T-helper 2 cell (primary cell): ENCODE measurements around the gene STX19.
A peak's percentile ranks its signal among the peaks of the same experiment; 100 is the strongest.
"Not testable (repeated sequence)": the region's sequence is repeated elsewhere in the genome, so short reads cannot be mapped to it uniquely, and the experiment has no call there.

Source experiments
- DNase-seq, 5 experiments: peaks; one replicate each; pipeline versions ENCODE4 v3.0.0 to v3.0.0-alpha.2; 2012 to 2022
- total RNA-seq, 2 donors: gene quantifications; one replicate each; lab custom pipeline; 2026; lab: John Stamatoyannopoulos, UW

Gene STX19, protein sequence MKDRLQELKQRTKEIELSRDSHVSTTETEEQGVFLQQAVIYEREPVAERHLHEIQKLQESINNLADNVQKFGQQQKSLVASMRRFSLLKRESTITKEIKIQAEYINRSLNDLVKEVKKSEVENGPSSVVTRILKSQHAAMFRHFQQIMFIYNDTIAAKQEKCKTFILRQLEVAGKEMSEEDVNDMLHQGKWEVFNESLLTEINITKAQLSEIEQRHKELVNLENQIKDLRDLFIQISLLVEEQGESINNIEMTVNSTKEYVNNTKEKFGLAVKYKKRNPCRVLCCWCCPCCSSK
- total RNA-seq, result 0 reads per million in 2 donors

DNA sequence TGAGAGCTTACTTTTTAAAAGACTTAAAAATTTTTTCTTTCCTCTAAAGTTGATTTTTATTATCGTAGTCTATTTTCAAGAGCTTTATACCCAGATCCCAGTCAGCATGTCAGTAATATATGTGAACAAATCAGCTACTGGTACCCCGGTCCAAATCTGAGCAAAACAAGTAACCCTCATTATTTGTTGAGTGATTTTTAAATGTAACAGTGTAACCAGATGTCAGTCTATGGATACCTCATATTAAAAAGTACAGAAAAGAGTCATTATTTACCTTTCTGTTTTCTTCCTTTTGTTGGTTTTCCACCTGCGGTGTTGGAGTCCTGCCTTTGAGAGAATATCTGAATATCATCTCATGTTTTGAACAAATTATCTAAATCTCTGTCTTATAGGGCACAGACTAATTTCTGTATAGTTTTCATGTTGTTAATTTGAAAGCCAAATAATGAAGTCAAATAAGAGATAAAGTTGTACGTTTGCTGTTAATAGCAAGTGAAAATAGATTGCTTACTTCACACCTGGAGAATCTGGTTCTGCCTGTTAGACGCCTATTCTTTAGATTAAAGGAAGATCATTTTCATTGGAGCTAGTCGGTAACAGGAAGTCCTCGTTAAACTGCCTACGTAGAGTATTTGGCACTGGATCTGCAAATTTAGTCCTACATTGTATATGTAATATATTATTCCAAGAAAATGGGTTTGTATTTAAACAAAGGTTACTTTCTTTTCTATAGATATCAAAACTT lies at the start of gene STX19:
STX19 (minus strand) TSS at position 505 of the 745 bp plus-strand sequence. CDS start 13,328 bp downstream, outside the sequence.
- no peak for DNase-seq

DNA sequence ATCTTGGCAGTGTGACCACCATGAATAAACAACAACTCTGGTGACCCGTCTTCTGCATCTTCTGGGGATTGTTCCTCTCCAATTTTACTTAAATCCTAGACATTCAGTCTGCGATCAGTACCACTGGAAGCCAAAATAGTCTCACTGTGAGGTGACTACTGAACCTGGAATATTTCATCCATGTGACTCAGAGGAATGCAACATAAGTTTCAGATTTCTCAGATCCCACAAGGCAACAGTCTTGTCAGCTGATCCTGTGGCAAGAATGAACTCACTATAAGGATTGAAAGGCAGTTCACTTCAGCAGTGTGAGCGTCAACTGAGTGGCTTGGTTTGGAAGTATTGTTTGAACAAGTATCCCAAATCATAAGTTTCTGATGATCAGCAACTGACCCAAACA lies 47.7 kb upstream of the STX19 start:
- no peak for DNase-seq

DNA sequence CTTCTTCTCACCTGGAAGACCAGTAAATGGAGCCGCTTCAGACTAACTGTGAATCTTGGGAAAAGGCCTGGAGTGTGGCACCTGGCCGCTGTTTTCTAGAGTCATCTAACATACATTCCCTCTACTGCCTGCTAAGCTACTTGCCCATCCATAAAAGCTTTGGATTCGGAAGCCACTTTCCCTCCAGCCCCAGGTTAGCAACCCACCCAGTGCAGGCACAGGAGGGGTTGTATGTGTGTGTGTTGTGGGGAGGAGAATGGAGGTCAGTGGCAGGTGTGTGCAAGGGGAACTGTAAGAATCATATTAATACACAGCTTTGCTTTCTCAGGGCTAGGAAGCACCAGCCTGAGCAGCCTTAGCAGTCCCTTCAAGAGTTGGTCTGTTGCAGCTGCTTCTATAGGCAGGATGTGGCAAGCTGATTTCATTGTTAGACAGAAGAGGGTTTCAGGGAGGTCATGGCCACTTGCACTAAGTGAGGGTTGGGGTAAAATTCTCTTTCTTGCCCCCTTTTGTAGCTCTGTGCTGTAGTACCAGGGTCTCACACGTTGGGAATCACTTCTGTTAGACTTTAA lies 43.4 kb upstream of the STX19 start:
- peak in 1 of 5 experiments; percentile 84 for DNase-seq

DNA sequence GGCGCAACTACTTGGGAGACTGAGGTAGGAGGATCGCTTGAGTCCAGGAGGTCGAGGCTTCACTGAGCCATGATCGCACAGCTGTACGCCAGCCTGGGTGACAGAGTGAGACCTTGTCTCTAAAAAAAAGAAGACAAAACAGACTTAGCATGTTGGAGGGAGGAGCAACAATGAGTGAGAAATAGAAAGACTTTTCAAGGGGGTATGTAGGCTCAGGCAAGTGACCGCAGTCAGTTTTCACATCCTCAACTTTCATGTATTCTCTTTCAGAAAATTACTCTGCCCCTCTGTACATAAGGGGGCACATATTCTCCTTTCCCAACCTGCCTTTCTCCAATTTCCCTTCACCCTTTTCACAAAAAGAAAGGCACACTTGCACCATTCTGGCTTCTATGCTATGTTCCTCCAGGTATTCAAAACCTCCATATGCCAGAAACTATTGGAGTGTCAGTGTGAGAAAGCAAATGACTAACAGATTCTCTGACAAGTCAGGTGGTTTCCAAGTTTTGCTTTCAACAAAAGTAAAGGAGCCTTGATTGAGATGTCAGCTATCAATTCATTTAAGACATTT lies 42.0 kb upstream of the STX19 start:
- DNase-seq, result peak in 1 of 5 experiments; percentile 33

DNA sequence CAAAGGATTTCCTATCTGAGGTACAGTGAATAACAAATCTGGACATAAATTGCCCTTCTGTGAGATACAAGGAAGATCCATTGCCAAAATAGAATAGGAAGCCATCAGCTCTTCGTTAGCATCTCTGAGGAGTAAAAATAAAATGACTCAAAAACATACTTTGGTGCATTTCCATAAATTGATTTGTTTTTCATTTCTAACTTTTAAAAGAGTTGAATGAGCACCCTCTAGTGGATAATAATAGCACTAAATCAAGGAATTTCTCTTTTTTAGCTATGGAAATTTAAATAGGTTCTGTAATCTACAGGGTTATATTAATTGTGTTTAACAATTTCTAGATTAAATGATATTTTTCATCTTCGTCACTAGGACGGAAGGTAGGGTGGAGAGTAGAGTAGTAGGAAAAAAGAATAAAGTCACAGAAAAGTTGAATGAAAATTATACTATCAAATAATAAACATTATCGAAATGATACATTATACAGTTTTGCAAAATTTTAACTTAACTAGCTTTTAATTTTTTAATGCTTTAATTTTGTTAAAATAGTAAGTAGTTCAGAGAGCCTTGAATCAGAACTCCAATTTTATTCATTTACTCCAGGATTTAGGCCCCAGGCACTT lies 40.9 kb upstream of the STX19 start:
- DNase-seq, result peak in 1 of 5 experiments; percentile 32

DNA sequence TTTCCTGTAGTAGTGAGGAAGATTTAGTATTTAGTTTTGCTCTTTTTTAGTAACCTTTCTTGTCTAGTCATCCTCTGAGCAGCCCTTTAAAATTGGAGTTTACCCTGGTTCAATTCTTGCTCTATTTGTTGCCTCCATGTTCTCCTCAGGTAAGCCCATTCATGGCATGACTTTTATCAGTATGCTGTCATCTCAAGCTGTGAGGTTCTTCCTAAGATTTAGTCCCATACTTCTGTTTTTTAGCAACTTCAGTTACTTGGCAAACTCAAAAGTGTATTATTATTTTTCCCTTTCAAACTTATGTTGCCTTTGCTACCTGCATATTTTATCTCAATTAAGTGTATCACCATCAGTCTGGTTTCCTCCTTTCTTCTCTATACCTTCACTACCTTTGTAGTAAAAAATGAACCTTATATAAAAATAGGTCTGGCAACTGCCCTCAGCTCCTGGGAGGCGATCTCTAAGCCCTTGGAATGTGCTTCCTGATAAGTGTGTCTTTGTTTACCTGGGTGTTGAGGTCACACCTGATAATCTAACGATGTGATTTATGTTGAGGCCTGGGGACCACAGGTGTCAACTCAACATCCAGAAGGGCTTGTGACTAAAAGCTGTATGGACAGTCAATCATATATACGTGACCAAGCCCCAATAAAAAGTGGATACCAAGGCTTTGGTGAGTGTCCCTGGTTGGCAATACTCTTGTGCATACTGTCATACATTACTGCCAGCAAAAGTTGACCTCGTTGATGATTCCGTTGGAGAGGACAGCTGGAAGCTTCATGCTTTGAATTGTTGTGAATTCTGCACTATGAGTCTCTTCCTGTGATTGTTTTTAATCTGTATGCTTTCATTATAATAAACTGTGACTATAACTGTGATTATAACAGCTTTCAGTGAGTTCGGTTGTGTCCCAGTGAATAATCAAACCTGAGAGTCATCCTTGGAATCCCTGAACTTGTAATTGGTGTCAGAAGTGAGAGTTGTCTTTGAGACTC lies 38.4 kb upstream of the STX19 start:
- no peak for DNase-seq

DNA sequence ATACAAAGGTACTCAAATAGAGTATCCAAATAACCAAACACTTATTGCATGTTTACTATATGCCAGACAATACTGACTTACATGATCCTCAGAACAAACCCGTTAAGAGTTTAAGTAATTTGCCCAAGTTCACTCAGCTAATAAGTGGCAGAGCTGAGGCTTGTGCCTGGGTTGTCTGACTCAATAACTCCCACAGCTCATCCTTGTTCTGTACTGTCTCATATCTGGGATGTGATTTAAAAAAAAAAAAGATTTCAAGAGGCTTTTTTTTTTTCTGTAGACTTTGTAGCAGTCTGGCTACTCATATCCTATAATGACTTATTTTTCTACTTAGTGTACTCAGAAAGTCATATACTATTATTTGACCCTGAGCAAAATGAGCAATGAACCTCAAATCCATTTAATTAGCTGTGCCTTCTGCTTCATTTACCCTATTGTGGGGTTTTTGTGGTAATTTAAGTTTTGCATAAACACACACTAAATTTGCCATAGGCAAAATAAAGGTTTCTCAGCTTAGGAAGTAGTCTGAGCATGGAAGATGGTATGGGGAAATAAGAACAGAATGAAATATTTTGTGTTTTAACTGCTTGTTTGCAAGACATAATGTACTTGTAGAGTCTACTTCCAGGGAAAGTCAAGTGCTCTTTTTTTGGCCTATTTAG lies 37.6 kb upstream of the STX19 start:
- no peak for DNase-seq

DNA sequence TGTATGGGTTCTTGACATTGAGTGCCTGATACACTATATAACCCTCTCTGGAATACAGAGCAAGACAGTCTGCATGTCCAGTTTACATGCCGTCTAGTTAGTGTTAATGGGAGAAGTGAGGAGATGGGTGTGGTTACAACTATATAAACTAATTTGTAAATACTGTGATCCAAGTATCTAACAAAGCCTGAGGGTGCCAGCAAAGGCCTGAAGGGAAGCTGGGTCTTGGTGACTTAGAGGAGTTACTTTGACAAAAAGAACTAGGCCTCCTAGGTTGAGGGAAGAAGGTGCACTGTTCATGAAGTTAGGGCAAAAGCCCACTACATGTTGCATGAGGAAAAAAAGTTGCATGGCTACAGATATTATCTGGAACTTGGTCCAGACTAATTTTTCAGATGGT lies 36.7 kb upstream of the STX19 start:
- DNase-seq, result no peak

DNA sequence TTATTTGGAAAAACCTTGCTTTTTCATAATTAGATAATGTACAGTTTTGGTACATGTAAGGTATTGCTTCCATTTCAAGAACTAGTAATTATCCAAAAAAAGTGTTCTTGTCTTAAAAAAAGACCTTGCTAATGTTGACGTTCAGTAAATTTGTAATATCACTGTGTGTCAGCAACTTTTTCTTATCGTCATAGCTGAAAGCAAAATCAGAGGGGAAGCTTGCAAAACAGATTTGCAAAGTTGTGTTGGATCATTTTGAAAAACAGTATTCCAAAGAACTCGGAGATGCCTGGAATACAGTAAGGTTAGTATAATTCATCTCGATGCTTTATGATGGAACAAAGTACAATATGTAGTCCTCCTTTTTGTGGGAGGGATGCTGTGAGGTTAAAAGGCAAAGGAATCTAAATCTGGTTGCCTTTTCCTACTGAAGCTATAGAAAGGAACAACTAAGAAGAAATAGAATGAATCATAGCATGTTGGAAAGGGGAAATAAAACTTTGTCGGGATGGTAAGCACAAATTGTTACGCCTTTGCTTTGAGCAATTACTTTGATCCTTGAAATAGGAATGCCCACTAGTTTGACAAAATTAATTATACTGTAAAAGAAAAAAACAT lies 36.0 kb upstream of the STX19 start:
- no peak for DNase-seq

DNA sequence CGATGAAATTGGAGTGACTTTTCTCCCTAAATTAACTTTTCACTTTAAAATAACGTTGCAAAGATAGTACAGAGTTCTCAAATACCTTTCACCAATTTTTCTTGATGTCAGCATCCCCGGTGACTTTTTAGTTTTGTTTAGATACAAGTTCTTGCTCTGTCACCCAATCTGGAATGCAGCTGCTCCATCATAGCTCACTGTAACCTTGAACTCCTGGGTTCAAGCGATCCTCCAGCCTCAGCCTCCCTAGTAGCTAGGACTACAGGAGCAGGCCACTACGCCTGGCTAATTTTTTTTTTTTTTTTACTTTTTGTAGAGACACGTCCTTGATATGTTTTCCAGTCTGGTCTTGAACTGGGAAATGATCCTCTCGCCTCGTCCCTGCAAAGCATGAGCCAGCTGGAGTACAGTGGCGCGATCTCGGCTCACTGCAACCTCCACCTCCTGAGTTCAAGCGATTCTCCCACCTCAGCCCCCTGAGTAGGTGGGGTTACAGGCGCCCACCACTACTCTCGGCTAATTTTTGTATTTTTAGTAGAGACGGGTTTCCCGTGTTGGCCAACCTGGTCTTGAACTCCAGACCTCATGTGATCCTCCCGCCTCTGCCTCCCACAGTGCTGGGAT lies 35.2 kb upstream of the STX19 start:
- DNase-seq, result peak in 1 of 5 experiments; percentile 40

DNA sequence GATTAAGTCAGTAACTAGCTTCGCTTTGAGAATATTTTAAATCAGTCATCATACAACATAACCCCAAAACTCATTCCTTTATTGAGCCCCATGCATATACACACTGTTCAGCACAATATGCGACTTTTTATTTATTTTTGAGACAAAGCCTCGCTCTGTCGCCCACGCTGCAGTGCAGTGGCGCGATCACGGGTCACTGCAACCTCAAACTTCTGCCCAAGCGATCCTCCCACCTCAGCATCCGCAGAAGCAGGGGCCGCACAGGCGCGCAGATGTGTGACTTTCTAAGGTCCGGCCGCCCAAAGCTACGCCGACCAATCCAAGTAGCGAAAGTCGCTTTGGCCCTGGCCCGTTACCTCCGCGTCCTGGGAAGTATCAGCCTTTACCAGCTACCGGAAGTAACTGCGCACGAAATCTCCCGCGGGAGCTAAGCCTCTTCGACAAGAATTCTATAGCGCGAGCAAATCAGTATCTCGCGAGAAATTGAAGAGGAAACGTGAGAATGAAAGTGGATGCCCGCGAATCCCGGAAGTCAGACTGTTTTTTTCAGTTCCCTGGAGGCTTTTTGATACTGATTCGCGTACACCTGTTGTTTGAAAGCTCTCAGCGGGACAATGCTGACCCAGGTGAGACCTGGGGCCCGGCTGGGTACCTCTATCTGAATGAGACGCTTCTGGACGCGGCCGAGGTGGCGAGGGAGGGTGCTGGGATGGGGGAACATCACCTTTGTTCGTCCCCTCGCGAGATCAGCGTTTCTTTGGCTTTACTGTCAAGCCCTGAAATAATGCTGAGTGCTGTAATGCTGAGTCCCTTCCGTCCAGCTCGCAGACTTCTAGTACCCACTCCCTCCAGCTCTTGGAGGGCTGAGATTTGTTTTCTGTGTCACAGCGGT lies 34.4 kb upstream of the STX19 start, which contains the start of the genes DHFR2 and NSUN3:
DHFR2 (minus strand) TSS at position 404 of the 892 bp plus-strand sequence. CDS start 1,405 bp downstream, outside the sequence.
NSUN3 (plus strand) TSS at position 549 of the 892 bp plus-strand sequence; CDS start at position 615, 66 bp downstream.
- peak; percentile 55 to 95 (median 75) for DNase-seq

DNA sequence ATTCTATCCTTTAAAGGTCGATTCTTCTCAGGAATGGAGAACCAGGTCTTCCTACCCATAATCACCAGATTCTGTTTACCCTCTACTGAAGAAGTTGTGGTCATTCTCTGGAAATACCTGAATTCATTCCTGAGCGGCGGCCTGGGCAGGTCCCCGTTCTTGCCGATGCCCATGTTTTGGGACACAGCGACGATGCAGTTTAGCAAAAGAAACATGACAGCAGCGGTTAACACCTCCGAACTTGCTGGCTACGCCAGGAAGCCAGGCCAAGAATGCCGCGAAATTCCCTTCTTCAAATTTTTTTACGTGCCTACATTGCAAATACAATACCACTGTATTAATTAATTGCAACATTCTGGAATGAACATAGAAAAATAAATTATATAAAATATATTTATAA lies 32.9 kb upstream of the STX19 start:
- no peak for DNase-seq

DNA sequence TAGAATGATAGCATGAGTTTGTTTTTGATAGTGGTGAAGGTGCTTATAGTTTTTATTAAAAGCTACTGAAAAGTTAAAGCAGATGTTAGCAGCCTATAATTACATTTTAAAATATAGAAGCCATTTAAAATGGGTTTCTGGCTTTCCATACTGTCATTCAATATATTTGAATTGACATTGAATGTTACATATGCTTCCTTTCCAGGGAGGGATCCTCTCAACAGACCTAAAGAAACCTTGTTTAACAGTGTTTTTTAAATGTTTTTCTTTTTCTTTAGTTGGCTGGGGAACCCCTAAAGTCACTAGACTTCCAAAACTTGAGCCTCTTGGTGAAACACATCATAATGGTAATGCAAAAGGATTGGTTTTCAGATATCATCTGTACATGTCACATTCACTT lies 22.1 kb upstream of the STX19 start:
- DNase-seq, result no peak

DNA sequence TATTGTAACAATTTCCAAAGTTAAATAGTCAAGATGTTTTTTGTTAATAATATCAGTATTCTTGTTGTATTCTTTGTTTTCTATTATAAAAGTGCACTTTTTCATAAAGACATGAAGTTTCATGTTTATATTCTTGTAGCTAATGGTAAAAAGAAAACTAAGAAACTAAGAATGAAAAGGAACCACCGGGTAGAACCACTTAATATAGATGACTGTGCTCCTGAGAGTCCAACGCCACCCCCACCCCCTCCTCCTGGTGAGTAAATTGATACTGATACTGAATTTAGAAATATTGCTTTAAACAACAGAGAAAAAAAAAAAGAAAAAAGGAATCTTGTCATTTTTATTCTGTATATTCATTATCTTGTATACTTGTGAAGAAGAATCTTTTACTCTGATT lies 20.9 kb upstream of the STX19 start:
- DNase-seq, result no peak

DNA sequence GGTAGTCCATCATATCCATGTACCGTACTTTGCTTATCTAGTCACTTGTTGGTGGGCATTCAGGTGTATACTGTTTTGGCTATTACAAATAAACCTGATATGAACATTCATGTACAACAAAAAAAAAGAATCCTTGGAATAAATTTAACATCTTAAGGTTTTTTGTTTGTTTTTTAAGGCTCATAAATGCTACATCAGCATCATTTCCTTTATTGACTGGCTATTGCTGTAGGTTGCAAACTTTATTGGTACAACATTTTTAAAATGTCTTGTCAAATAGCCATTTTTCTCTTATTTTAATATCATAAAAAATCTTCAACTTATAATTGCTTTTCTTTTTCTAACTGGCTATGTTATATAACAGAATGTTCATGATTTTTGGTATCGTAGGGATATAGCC lies 18.1 kb upstream of the STX19 start:
- no peak for DNase-seq

DNA sequence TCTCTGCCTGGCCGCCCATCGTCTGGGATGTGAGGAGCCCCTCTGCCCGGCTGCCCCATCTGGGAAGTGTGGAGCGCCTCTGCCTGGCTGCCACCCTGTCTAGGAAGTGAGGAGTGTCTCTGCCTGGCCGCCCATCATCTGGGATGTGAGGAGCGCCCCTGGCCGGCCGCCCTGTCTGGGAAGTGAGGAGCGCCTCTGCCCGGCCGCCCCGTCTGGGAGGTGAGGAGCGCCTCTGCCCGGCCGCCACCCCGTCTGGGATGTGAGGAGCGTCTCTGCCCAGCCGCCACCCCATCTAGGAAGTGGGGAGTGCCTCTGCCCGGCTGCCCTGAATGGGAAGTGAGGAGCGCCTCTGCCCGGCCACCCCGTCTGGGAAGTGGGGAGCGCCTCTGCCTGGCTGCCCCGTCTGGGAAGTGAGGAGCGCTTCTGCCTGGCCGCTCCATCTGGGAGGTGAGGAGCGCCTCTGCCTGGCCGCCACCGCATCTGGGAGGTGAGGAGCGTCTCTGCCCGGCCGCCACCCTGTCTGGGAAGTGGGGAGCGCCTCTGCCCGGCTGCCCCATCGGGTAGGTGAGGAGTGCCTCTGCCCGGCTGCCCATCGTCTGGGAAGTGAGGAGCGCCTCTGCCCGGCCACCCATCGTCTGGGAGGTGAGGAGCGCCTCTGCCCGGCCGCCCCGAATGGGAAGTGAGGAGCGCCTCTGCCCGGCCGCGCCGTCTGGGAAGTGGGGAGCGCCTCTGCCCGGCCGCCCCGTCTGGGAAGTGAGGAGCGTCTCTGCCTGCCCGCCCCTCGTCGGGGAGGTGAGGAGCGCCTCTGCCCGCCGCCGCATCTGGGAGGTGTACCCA lies 15.9 kb upstream of the STX19 start:
- not testable (repeated sequence) for DNase-seq

DNA sequence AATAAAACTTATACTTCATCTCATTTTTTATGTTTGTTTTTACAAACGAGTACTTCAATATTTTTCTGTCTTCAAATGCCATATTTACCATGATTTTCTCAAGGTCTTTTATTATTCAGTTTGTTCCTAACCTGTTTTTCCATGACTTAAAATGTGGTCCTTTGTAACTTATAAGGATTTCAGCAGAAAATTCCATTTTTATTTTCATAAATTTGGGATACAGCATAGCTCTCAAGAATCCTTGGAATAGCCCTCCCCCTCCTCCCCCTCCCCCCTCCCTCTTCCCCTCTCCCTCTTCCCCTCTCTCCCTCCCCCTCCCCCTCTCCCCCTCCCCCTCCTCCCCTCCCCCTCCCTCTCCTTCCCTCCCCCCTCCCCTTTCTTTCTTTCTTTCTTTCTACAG lies 14.9 kb upstream of the STX19 start:
- DNase-seq, result no peak
